Hematopoietic multipotent progenitor cell treated with erythropoietin and hydrocortisone succinate and interleukin-3 and kit ligand, for 6 days (in vitro differentiated cells): Measurements from ENCODE around the gene MRPS7.
A peak's percentile ranks its signal among the peaks of the same experiment; 100 is the strongest.
"Not testable (repeated sequence)": the region's sequence is repeated elsewhere in the genome, so short reads cannot be mapped to it uniquely, and the experiment has no call there.

Experiments used
- DNase-seq: peaks from one replicate; pipeline ENCODE4 v3.0.0-alpha.2; 2015

Gene MRPS7

GRCh38 chr17:75271955-75272847 lies 10.5 kb downstream of the MRPS7 start:
- DNase-seq, result peak; percentile 50

GRCh38 chr17:75272848-75273184 lies 11.1 kb downstream of the MRPS7 start:
- no peak for DNase-seq

DNA sequence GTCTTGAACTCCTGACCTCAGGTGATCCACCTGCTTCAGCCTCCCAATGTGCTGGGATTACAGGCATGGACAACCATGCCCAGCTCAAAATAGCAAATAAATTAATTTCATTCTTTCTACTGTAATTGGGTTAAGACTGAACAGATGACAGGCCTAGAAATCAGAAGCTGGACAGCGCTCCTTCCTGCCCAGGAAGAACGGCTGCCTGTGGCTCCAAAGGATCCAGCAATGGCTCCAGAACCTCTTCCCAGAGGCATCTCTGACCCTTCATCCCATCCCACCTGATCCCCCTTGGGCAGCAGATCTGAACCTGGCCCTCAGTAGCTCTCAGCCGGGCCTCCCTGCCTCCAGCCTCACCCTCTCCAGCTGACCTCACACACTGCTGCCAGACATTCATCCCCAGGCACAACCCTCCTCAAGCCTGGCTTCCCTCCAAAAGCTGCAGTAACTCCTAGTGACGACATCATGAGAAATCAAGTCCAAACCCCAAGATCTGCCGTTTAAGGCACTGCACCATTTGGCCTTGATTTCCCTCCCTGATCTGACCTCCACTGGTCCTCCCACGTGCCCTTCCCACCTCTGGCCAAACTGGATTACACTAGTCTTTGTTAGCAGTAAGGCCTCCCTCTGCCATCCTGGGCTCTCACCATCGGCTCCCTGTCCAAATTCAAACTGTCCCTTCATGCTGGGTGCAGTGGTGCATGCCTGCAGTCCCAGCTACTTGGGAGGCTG lies 12.5 kb downstream of the MRPS7 start:
- DNase-seq, result peak; percentile 59

GRCh38 chr17:75277664-75278071 lies 16.0 kb downstream of the MRPS7 start:
- no peak for DNase-seq

DNA sequence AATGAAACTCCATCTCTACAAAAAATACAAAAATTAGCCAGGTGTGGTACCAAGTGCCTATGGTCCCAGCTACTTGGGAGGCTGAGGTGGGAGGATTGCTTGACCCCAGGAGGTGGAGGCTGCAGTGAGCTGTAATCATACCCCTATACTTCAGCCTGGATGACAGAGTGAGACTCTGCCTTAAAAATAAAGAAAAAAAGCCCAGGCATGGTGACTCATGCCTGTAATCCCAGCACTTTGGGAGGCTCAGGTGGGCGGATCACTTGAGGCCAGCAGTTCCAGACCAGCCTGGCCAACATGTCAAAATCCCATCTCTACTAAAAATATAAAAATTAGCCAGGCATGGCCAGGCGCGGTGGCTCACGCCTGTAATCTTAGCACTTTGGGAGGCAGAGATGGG lies 18.5 kb downstream of the MRPS7 start:
- DNase-seq, result not testable (repeated sequence)

DNA sequence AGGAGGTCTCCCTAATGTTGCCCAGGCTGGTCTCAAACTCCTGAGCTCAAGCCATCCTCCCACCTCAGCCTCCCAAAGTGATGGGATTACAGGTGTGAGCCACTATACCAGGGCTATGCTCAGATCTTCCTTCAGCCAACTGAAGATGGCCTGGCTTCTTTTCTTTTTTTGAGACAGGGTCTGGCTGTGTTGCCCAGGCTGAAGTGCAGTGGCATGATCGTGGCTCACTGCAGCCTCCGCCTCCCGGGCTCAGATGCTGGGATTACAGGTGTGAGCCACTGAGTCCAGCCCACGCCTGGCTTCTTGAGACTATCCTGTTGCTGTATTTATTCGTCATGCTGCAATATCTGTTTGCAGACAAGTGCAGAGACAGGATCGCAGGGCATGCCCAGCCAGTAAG lies 23.4 kb downstream of the MRPS7 start:
- DNase-seq, result no peak

GRCh38 chr17:75287221-75287620 lies 25.5 kb downstream of the MRPS7 start:
- no peak for DNase-seq

- DNase-seq, result no peak
Observed at GRCh38 chr17:75288359-75288758, 26.7 kb downstream of the MRPS7 start.

GRCh38 chr17:75288770-75289114 lies 27.1 kb downstream of the MRPS7 start:
- peak; percentile 74 for DNase-seq

DNA sequence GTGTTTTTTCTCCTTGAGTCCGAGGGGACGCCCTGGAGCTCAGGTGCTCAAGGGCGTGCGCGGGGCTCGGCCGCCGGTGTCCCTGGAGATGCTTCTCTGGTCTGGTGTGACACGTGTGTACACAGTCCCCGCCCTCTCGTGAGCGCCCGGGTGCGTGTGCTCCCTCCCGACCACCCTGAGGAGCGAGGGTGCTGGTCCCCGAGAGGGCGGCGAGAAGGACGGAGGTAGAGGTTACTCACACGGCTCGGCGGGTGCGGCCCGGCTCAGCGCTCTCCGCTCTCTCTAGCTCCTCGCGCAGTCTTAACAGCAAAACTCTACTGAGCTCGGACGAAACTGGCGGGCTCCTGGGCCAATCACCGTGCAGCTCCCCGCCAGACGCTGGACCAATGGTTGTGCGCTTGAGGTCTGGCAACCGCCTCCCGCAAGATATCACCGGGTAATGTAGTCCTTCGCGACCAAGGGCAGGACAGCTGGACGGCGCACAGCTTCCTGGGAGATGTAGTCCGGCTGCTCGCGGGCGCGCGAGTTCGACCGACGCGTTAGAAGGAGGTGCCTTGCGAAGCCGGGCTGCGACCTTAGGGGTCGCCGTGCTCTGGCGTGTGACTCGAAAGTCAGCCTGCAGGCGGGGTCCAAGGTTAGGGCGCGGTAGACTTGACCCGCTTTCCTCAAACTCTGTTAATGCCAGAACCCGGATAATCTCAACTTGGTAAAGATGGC lies 27.6 kb downstream of the MRPS7 start, which contains the start of gene SLC25A19:
TSS of gene SLC25A19 (minus strand) at position 319 of the 717 bp plus-strand sequence. CDS start 2,669 bp downstream, outside the sequence.
- DNase-seq, result peak; percentile 99

GRCh38 chr17:75289832-75290337 lies 28.2 kb downstream of the MRPS7 start:
- DNase-seq, result peak; percentile 88

DNA sequence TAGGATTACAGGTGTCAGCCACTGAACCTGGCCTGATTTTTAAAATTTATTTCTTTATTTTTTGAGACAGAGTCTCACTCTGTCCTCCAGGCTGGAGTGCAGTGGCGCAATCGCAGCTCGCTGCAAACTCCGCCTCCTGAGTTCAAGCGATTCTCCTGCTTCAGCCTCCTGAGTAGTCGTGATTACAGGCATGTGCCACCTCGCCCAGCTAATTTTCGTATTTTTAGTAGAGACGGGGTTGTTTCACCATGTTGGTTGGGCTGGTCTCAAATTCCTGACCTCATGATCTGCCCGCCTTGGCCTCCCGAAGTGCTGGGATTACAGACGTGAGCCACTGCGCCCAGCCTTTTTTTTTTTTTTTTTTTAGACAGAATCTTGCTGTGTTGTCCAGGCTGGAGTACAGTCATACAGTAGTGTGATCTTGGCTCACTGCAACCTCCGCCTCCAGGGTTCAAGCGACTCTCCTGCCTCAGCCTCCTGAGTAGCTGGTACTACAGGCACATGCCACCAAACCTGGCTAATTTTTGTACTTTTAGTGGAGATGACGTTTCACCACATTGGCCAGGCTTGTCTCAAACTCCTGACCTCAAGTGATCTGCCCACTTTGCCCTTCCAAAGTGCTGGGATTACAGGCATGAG lies 31.2 kb downstream of the MRPS7 start:
- not testable (repeated sequence) for DNase-seq

- no peak for DNase-seq
Observed at GRCh38 chr17:75295201-75296158, 33.8 kb downstream of the MRPS7 start.

DNA sequence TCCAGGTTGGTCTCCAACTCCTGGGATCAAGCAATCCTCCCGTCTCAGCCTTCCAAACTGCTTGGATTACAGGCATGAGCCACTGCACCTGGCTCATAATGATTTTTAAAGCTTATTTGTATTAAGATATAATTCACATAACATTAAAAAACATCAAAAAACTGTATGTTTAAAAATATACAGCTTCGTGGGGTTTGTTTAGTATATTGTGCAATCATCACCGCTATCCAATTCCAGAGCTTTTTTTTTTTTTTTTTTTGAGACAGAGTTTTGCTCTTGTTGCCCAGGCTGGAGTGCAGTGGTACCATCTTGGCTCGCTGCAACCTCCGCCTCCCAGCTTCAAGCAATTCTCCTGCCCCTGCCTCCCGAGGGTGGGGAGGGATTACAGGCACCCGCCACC lies 38.6 kb downstream of the MRPS7 start:
- no peak for DNase-seq

DNA sequence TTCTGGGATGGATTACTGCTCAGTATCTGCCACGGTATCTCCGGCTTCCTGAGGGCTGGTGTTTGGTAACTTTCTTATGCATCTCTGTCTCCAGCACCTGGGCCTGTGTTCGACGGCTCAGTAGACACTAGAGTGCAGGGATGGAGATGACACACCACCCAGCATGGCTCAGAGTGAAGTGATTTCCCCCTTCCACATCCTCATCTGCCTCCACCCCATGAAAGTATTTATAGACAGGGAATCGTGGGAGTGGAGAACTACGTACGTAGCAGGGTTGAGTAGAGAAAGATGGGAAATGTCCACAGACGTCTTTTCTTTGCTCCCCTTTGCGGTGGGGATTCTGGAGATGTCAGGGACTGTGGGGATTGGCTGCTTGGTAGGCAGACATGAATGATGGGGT lies 39.4 kb downstream of the MRPS7 start:
- DNase-seq, result no peak

DNA sequence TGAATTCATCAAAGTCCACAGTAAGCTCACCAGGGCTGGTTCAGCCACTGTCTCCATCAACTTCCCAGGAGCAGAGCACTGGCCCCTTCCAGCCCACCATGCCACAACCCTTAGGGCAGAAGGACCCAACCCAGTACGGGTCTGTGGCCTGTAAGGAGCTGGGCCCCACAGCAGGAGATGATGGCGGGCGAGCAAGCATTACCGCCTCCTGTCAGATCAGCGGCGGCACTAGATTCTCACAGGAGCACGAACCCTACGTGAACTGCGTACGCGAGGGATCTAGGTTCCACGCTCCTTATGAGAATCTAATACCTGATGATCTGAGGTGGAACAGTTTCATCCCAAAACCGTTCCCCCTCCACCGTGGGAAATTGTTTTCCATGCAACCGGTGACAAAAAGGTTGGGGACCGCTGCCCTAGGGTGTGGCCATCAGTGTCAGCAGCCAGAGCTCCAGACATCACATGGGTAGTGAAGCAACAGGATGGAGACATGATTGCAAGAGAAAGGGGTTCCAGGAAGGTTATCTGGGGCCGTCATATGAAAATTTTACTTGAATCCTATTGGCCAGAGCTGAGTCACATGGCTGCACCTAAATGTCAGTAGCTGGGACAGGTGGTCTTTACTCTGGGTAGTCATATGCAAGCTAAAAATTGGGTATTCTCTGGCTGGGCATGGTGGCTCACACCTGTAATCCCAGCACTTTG lies 40.0 kb downstream of the MRPS7 start:
- DNase-seq, result peak; percentile 30

- no peak for DNase-seq
Observed at GRCh38 chr17:75307957-75308731, 46.5 kb downstream of the MRPS7 start.

DNA sequence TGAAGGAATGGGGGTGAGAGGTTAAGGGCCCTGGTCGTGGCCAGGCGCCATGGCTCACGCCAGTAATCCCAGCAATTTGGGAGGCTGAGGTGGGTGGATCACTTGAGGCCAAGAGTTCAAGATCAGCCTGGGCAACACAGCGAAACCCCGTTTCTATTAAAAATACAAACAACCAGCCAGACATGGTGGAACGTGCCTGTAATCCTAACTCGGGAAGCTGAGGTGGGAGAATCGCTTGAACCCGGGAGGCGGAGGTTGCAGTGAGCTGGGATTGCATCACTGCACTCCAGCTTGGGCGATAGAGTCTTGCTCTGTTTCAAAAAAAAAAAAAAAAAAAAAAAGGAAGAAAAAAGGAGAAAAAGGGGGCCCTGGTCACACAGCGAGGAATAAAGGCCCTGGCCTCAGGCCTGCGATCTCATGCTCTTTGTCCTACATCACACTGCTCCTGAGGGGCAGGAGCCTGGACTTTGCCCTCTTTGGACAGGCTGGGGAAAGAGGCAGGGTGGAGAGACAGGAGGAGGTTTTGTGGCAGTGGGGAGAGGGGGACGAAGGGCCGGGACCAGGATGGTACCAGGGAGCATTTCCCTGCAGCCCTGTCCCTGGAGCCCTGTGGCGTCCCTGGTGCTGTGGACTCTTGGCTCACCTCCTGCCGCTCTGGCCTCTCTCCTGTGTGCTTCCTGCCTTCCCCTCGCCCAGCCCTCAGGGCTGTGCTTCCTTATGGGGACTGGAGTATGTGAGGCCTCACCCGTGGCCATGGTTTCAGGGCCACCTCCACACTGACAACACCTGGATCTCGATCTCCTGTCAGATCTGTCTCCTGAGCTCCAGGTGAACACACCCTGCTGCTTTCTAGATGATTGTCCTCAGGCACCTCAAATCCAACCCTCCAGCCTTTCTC lies 47.3 kb downstream of the MRPS7 start:
- no peak for DNase-seq
